NCI-H187 (cell line): ENCODE results near the gene ALOX5AP.

Experiments
- DNase-seq, 2 experiments: peaks; one replicate each; lab custom pipeline; 2025; lab: John Stamatoyannopoulos, UW

The ALOX5AP gene

DNA sequence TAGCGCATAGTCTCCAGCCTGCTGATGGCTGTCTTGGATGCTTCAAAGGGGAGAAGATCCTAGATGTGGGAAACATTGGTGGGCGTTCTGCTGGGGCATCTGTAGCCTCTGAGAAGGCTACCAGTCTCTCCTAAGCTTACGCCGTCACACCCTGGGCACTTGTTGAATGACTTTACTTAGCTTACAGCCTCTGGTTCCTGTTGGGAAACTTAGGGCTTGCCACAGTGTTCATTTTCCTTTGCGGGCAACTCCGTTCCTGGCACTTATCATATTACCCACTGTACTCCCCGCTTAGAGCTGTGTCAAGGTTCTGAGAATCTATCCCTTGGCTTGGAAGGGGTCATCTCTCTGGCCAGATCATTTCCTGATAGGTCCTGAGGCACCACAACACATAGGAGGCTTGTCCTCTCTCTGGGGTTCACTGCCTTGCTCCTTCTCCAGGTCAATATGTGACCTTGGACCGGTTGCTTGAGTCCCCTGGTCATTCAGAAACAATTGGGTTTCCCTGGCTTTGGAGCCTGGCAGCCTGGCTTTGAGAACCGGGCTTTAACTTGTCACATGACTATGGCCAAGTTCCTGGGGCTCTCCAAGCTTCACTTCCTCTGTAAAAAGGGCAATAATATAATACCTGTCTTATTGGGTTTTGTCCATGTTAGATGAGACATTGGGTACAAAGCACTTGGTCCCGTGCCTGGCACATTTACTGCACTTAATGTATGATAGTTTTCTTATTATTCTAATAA is 20.5 kb upstream of the ALOX5AP start:
- DNase-seq = no peak

DNA sequence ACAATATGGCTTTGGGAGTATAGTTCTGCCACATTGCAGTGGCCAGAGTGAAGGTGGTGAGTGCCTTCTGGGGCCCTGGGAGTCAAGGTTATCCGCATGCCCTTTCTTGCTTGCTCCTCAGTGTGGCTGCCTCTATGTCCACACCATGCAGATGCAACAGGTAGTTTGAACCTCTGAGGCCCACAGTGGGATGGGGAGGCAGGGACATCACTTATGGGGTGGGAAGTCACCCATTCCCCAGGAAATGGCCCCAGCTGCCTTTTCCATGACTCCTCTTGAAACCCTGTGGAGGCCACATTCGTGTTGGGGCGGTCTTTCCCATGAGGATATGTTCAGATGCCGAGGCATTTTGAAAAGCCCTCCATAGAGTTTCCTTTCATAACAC is 20.0 kb upstream of the ALOX5AP start:
- DNase-seq = no peak

DNA sequence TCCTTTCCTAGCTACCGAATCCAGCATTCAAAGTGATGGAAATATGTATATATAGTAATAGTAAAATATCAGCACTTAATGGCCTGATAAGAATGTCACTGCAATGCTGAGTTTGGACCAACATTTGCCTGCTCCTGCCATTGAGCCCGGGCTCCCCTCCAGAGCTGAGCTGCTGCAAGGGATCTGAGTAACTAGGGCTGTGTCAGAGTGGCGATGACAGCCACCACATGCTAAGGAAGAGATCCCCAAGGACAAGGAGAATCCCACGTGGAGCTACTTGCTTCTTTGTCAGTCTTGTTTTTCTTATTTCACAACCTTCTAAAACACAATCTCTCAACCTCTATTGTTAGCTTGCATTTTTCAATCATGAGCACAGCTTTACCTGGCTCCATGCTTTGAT is 19.5 kb upstream of the ALOX5AP start:
- no peak for DNase-seq

DNA sequence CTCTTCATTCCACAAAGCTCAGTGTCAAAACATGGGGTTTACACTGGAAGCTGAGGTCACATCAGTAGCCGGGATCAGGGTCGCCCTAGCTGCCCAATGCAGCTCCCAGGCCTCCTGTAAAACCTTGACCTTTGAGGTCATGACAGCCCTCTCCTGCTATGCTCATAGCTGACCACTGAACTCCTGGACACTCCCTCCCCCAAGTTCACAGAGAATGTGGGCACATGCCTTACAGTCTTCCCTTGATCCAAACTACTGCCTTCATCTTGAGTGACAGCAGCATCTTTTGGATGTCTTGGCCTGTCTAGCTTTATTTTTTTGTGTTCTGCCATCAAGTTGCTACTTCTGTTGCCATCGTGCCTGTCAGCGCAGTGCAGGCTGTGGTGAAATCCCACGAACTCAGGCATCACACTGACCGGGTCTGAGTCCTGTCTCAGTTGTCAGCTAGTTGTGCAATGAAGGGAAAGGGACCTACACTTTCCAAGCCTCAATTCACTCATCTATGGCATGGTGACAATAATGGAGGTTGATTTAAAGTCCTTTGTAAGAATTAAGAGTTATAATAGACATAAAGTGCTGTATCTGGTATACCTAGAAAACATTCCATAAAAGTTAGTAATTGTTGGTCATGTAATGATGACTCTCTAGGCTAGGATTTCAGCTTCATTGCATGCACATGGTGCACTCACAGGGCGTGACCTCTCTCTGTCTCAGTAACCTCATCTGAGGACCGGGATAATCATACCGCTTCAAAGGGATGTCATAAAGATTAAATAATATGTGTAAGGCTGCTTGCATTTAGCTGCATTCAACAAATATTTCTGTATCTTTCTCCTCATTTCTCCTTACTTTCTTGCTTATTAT is 16.4 kb upstream of the ALOX5AP start:
- no peak for DNase-seq

DNA sequence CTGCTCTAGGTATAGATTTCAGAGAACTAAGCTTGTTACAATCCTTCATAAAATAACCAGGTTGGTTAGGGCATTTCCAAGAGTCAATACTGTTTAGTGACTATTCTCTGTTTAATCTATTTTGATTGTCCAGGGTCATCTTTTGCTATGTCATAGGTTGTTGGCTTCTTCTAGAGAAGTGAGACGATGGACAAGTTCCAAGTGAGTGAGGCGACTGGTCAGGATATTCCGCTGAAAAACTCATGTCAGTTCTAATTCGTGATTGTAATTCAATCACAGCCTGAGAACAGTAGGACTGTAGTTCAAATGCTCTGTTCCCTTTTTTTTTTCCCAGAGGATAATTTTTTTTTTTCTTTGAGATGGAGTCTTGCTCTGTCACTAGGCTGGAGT is 15.8 kb upstream of the ALOX5AP start:
- no peak for DNase-seq

DNA sequence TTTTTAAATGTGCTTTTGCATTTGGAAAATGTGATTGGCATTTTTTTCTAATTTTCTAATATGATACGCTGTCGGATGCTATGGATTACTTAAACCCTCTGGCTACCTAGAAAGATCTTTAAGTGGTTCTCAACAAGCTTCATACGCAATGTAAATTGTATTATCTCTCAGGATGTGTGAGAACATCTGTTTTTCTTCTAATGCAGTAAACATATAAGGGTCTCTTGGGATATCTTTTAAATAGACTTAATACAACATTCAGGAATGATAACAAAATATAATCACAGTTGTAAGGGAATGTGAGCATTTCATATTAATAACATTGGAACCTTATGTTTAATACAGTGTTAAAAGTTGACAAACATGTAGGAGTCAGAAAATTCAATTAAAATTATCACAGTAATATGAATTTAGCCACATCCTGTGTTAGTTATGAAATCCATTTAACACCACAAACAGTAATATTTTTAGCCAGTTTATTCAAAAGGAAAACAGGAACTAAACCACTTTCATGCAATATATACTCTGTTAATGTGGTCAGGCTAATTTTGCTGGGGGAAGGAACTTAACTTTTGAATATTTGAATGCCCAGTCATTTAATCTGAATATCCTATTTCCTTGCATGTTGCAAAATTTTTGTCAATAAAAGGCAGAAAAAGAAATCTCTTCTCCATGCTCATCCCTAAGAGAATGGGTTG is 15.0 kb upstream of the ALOX5AP start:
- DNase-seq = no peak

DNA sequence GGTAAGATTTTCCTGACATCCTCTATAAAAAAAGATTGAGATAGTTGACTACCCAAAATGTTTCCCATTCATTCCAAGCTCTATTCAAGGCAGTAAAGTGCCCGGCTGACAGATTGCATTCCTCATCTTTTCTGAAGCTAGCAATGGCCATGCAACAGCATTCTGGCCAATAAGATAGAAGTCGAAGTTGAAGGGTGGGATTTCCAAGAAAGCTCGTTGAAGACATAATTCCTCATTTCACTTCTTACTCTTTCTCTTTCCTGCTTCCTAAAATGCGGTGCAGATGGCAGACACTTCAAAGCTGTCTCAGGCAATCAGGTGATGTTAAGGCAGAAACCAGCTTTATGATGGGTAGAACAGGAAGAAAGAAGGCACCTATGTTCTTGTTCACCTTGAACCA is 13.4 kb upstream of the ALOX5AP start:
- DNase-seq = no peak

DNA sequence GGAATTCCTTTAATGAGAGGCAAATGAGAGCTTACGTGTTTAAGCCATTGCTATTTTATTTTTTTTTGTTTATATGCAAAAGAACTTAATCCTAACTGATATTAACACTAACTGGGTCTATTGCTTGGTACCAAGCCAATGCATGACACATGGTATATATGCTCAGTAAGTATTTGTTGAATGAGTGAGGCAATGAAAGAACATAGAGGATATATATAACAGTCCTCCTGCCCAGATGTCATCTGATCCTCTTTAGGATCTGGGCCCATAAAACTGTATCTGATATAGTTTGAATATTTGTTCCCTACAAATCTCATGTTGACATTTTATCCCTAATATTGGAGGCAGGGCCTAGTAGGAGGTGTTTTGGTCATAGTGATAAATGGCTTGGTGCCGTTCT is 13.0 kb upstream of the ALOX5AP start:
- DNase-seq = no peak

DNA sequence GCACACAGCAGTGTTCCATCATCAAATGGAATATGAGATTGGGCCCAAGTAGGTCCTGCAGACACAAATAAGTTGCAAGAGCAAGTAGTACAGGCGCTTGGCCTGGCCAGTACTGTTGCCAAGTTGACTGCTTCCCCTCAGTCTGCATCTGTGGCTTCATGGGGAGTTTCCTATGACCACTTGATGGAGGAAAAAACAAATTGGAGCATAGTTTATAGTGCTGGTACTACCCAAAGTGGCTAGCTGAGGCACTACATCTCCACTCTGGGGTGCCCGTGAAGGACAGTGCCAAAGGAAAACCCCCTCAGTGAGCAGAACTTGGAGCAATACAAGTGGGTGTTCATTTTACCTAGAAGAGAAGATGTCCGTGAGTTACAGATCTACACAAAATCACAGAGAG is 10.6 kb upstream of the ALOX5AP start:
- DNase-seq = no peak

DNA sequence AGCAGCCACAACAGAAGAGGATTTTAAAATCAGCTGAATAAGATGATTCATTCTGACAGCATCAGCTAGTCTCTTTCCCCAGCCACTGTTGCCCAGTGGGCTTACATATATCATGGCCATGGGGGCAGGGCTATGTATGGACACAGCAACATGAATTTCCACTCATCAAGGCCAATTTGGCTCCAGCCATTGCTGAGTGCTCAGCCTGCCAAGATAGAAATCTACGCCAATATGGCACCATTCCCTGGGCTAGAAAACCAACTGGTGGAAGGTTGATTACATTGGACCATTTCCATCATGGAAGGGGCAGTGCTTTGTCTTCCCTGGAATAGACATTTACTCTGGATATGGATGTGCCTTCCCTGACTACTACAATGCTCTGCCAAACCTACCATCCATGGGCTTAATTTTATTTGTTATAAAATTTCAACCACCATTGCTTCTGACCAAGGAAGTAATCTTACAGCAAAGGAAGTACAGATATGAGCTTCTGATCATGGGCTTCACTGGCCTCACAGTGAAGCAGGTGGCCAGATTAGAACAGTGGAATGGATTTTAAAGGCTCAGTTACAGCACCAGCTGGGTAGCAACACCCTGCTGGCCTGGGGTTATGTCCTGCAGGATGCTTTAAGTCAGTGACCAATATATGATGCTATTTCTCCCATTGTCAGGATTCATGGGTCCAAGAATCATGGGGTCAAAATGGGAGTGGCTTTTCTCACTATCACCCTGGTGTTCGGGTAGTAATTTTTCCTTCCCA is 9.8 kb upstream of the ALOX5AP start:
- DNase-seq = no peak

DNA sequence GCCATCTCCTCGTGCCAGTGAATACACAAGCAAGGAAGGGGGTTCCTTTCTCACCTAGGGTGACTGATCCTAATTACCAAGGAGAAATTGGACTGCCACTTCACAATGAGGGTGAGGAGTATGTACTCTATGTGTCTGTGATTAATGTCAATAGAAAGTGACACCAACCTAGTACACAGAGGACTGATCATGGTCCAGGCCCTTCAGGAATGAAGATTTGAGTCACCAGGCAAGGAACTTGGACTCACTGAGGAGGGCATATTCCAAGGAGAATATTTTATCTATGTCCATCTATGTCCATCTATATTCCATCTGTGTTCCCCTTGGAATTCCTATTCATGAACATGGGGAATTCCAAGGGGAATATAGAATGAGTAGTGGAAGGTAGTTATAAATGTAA is 9.2 kb upstream of the ALOX5AP start:
- DNase-seq = no peak

DNA sequence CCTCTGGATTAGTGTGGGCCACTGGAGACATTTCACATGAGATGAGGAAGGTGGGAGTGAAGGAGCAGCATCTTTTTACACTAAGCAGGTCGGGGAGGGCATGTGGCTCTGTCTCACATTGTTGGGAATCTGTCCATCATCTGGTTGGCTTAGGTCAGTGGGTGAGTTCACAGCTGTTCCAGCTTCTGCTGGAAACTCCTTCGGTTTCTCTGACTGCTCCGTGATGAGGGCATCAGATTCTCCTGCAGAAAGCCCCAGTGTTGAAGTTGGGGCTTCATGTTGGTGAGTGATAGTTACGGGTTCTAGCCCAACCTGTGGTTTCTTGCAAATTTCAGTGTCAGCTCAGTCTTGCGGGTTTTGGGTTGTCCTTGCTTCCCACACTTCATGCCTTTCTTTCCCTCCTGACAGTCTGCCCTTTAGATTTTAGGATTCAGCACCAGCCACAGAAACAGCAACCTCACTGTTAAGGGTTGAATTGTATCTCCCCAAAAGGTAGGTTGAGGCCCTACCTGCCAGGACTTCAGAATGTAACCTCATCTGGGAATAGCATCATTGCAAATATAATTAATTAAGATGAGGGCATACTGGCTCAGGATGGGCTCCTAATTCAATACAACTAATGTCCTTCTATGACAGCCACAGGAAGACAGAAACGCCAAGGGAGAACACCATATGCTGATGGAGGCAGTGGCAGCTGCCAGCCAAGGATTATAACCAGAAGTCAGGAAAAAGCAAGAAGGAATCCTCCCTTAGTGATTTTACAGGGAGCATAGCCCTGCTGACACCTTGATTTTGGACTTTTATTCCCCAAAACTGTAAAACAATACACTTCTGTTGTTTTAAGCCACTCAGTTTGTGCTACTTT is 7.6 kb upstream of the ALOX5AP start:
- DNase-seq = no peak

DNA sequence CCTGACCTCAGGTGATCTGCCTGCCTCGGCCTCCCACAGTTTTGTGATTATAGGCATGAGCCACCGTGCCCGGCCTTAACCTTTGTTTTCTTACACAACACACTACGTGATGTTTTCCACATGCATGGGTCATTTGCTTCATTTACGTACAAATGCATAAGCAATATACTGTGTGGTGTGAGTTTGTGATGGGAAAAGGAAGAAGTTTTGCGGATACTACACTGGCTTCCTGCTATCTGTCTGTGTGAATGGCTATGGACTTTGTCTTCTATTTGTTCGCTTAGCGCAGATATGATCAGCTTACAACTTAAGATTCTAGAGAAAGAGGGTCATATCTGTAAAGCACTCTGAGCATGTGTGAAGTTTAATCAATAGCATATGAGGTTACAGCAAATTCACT is 5.5 kb upstream of the ALOX5AP start:
- DNase-seq = no peak

DNA sequence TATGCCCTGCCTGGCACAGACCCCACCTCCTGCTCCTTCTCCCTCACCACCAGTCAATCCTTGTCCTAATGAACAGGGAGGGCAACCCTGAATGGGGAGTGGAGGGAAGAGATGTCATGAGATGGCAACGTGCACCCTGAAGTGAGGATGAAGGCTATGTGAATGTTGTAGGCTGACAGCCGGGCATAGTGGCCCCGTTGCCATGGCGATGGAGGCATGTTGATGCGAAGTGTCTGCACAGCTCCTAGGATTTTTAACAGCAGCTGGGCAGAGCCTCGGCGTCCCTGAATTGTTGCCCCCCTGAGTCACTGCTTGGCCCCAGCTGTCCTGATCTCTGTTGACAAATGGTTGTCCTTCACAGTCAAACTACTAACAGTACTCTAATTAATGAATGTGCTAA is 4.8 kb upstream of the ALOX5AP start:
- DNase-seq = no peak

DNA sequence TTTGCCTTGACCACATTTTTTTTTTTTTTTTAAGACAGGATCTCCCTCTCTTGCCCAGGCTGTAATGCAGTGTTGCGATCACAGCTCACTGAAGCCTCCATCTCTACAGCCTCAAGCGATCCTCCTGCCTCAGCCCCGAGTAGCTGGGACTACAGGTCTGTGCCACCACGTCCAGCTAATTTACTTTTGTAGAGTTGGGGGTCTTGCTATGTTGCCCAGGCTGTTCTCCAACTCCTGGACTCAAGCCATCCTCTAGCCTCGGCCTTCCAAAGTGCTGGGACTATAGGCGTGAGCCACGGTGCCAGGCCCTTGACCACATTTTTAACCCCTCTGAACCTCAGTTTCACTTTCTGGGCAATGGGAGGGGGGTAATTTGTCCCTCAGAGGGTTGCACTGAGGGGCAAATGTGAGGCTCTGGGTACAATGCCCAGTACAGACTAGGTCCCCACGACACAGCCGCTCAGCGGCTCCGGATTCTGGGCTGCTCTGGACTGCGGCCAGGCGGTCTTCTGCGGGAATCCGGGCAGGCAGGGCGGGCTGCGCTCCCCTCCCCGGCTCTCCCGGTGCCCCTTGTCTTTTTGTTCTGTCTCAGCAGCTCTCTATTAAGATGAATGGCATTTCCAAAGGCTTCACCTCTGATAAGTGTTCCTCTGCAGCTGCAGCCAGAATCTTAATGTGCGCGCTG is 3.8 kb upstream of the ALOX5AP start:
- peak; percentile 8 to 45 for DNase-seq

DNA sequence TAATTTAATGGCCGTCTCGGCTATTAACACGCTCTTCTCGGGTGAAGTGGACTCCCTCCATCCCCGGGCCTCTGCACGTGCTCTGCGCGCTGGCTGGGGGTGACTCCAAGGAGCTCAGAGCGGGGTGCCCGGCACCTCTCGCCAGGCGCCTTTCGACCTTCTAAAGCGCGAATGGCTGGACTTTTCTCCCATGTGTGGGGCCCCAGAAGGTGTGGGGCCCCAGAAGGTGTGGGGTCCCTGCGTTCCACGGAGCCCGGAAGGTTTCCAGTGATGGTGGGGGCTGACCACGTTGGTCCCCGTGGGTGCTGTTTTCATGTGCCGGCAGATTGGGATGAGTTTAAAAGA is 3.3 kb upstream of the ALOX5AP start:
- DNase-seq = no peak

DNA sequence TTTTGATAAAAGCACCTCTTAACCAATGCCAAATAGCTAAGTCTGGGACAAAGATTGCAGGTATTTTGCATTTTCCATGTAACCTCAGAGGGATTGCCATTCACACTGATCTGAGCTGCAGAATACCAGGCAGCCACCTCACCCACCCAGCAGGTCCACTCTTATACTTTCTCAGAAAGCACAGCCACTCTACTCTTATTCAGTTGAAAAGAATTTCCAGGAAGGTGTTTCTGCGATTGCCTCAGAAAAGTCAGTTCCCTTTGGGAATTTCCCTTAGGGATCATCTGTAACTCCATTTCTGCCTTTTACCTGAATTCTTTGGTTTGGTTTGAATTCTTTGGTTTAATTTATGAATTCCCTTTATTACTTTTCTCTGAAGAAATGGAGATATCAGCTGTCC is 904 bp upstream of the ALOX5AP start:
- DNase-seq = no peak

DNA sequence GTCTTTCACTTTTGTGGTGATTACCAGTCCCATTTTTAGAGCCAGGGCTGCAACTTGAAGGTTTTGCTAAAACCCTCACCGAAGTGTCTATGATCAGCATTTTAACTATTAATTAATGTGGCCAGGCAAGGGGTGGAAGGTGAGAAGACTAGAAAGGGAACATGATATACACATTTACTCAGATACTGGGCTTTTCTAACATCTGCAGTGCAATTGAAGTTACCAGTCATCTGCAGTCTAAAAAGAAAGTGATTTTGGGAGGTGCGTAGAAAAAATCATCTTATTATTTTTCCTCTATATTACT is 481 bp downstream of the ALOX5AP start:
- DNase-seq = no peak

DNA sequence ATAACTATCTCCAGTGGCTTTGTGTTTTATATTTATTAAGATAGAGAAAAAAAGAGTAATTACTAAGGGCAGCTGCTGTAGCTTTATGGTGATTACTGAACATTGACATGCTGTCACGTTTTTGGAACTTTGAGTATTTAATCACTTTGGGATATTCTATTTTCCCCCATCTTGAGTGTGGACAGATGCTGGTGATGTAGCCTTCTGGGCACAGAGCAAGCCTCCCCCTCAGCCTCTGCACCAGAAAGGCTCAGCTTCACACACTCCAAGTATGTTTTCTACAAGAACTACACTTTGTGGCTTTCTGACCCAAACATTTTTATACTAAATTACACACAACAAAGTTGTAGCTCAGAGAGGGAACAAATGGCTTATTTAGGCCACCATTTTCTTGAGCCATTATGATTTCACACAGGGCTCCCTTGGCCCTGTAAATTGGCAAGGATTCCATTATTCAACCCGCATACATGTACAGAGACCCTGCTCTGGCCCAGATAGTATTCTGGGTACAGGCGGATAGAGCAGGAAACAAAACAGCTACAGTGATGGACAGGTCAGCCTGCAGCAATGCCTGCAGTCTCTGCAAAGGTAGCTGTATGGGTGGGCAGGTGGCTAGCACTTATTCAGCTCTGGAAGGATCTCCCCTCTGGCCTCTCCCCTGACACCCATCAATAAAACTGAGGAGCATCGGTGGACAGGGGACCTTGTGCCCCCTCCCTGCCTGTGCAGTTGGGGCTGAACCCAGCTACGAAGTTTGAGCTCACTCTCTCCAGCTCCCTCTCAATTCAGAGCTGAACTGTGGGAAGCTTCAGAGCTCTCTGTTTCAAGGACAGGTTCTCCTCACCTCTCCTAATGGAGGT is 1.3 kb downstream of the ALOX5AP start:
- DNase-seq = no peak
